GM19193 (cell line): Measurements from ENCODE around the gene MSMO1.
A peak's percentile ranks its signal among the peaks of the same experiment; 100 is the strongest.

Experiments used
- POLR2A ChIP-seq: IDR thresholded peaks from 4 replicates; pipeline ENCODE4 v1.6.1; 2011; ENCODE audit not compliant: insufficient read depth, insufficient read length; ENCODE audit errors: extremely low read depth

MSMO1 gene

GRCh38 chr4:165327211-165328100 lies at the start of gene MSMO1:
Gene MSMO1 (plus strand): TSS chr4:165327669. CDS start chr4:165333371, 5,702 bp downstream.
- TF ChIP-seq POLR2A = peak; percentile 82

GRCh38 chr4:165288226-165288625 lies 39.2 kb upstream of the MSMO1 start:
- TF ChIP-seq POLR2A = no peak

- no peak for TF ChIP-seq POLR2A
Observed at GRCh38 chr4:165288639-165289422, 38.6 kb upstream of the MSMO1 start.

- TF ChIP-seq POLR2A = no peak
Observed at GRCh38 chr4:165289423-165289785, 38.1 kb upstream of the MSMO1 start.

- TF ChIP-seq POLR2A = no peak
Observed at GRCh38 chr4:165293061-165293460, 34.4 kb upstream of the MSMO1 start.

GRCh38 chr4:165293927-165294649 lies 33.4 kb upstream of the MSMO1 start:
- TF ChIP-seq POLR2A = no peak

GRCh38 chr4:165294907-165295306 lies 32.6 kb upstream of the MSMO1 start:
- TF ChIP-seq POLR2A = no peak

- TF ChIP-seq POLR2A = no peak
Observed at GRCh38 chr4:165297626-165298025, 29.8 kb upstream of the MSMO1 start.

- no peak for TF ChIP-seq POLR2A
Observed at GRCh38 chr4:165299399-165300060, 27.9 kb upstream of the MSMO1 start.

- no peak for TF ChIP-seq POLR2A
Observed at GRCh38 chr4:165301833-165302232, 25.6 kb upstream of the MSMO1 start.

- no peak for TF ChIP-seq POLR2A
Observed at GRCh38 chr4:165302658-165303057, 24.8 kb upstream of the MSMO1 start.

GRCh38 chr4:165308166-165308565 lies 19.3 kb upstream of the MSMO1 start:
- no peak for TF ChIP-seq POLR2A

GRCh38 chr4:165308606-165309005 lies 18.9 kb upstream of the MSMO1 start:
- TF ChIP-seq POLR2A = no peak

- no peak for TF ChIP-seq POLR2A
Observed at GRCh38 chr4:165309456-165309855, 18.0 kb upstream of the MSMO1 start.

- TF ChIP-seq POLR2A = no peak
Observed at GRCh38 chr4:165312506-165312905, 15.0 kb upstream of the MSMO1 start.
